ENCODE results near the gene NUDT17. TPM values are rescaled to one million over a fixed set of nuclear protein-coding genes. Genes with fewer than 3 reads are reported as not detected.

Gene NUDT17
- total and polyA plus RNA-seq, 2 of the 4 experiments (the other 2 are of a cell fraction): 2.3 to 2.8 TPM

- no peak overlapping the region for H3K4ac ChIP-seq (ENCODE audit: low read depth, low read length)
- no peak overlapping the region for H3K4me3 ChIP-seq (ENCODE audit: insufficient read depth, low read depth, low read length)
- no peaks in the 10 kb centered on the region for H3K79me1 ChIP-seq (ENCODE audit: low read depth in 1 of 2, low read length in 2 of 2)
- H4K20me1 ChIP-seq (ENCODE audit: insufficient read depth, low read length): no peaks in the 10 kb centered on the region
- no peak overlapping the region for H3K56ac ChIP-seq (ENCODE audit: extremely low read depth, insufficient read depth, low read length)
- no peak overlapping the region for H2BK20ac ChIP-seq (ENCODE audit: low read depth, low read length)
- H3K27me3 ChIP-seq (ENCODE audit: control insufficient read depth, insufficient read depth, low read length): no peaks in the 10 kb centered on the region
- H3K9me3 ChIP-seq (ENCODE audit: control insufficient read depth, insufficient read depth, low read length): no peaks in the 10 kb centered on the region
- no peak overlapping the region for H3K27ac ChIP-seq (ENCODE audit: insufficient read depth, low read length)
- no peak overlapping the region for H3K4me2 ChIP-seq (ENCODE audit: low read depth, low read length)
- H3K4me1 ChIP-seq (ENCODE audit: control insufficient read depth, insufficient read depth, low read length): peaks cover 3% of the 10 kb centered on the region; the same call in 1 of the 2 replicates
- no peak overlapping the region for H2AK9ac ChIP-seq (replicated peaks; ENCODE audit: low read depth, low read length, poor library complexity)
- no peak overlapping the region for H3K9ac ChIP-seq (ENCODE audit: low read depth, low read length)
- no TSS peak for BruUV-seq (replicated peaks)
- H4K91ac ChIP-seq (ENCODE audit: insufficient read depth, low read depth, low read length): no peak overlapping the region
- no peak overlapping the region for H2AFZ ChIP-seq (replicated peaks; ENCODE audit: low read length, poor library complexity)
- dilution Hi-C loops (cut with HindIII; ENCODE audit: low sequenced_read_pairs, unreplicated experiment) (no loop called here), in situ Hi-C loops (cut with MboI; ENCODE audit: low sequenced_read_pairs) (no loop called here), intact Hi-C loops (cut with micrococcal nuclease) (no loop called here)
- no peak overlapping the region for H3K23ac ChIP-seq (ENCODE audit: low read depth, low read length)
- H4K8ac ChIP-seq (ENCODE audit: low read depth in 2 of 2, low read length in 2 of 2): no peak overlapping the region
- peaks cover 34% of the 10 kb centered on the region for H3K36me3 ChIP-seq (ENCODE audit: control insufficient read depth, insufficient read depth, low read length)
- H2BK15ac ChIP-seq (ENCODE audit: low read depth, low read length): no peak overlapping the region
- no CpG with 5 or more reads among the region's 3 CpGs for WGBS, 2 experiments (ENCODE audit: extremely low coverage in 2 of 2, insufficient read length in 1 of 2)
- H2AK5ac ChIP-seq (ENCODE audit: low read depth, low read length): no peak overlapping the region
- H2BK5ac ChIP-seq (ENCODE audit: low read depth, low read length, poor library complexity, severe bottlenecking): no peak overlapping the region
- ATAC-seq (ENCODE audit: low read depth): no peak
- no peak overlapping the region for H4K5ac ChIP-seq (ENCODE audit: low read depth, low read length)
- no peak for TF ChIP-seq SMC3 (IDR thresholded peaks at IDR 0.05; ENCODE audit: low read depth, low read length)
- TF ChIP-seq CHD1 (IDR thresholded peaks at IDR 0.05; ENCODE audit: low read depth, low read length): no peak
- TF ChIP-seq MAZ (IDR thresholded peaks at IDR 0.05; ENCODE audit: borderline replicate concordance, low read depth, low read length): no peak
- no peak for TF ChIP-seq RFX5 (IDR thresholded peaks at IDR 0.05; ENCODE audit: low read depth, low read length)
- no peak for TF ChIP-seq CEBPB (IDR thresholded peaks at IDR 0.05; ENCODE audit: low read depth, low read length)
- TF ChIP-seq BHLHE40 (IDR thresholded peaks at IDR 0.05; ENCODE audit: low read depth, low read length): no peak
- TF ChIP-seq USF2 (IDR thresholded peaks at IDR 0.05; ENCODE audit: low read depth, low read length): no peak
- no peak for TF ChIP-seq POLR2A (IDR thresholded peaks at IDR 0.05; ENCODE audit: low read depth, low read length)
- TF ChIP-seq MXI1 (IDR thresholded peaks at IDR 0.05; ENCODE audit: borderline replicate concordance, low read depth, low read length): no peak
- no peak for TF ChIP-seq ELK1 (IDR thresholded peaks at IDR 0.05; ENCODE audit: borderline replicate concordance, low read depth, low read length)
- TF ChIP-seq RCOR1 (IDR thresholded peaks at IDR 0.05; ENCODE audit: insufficient replicate concordance, low read length): no peak
- DNase-seq: no peak
- POLR2A ChIA-PET (ENCODE audit: unreplicated experiment): no interaction called here
- H3K9me1 ChIP-seq (ENCODE audit: insufficient read depth, low read length): peaks cover 10% of the 10 kb centered on the region; the same call in 1 of the 2 replicates
- H3K18ac ChIP-seq (ENCODE audit: low read depth, low read length): no peak overlapping the region
- H3K14ac ChIP-seq (replicated peaks; ENCODE audit: low read depth, low read length): no peak overlapping the region
- CTCF ChIA-PET: interaction anchor here (1.7 kb wide), 1 partner anchor 17 kb away, joined by 5 read pairs; no protein-coding TSS in a partner anchor
- no peak overlapping the region for H2BK120ac ChIP-seq (ENCODE audit: low read depth, low read length)
Observed at GRCh38 chr1:145843031-145843430, 2.4 kb upstream of the NUDT17 start.
